Endothelial cell of umbilical vein (primary cell): ENCODE measurements around the gene AFF4. TPM values are rescaled to one million over a fixed set of nuclear protein-coding genes. Genes with fewer than 3 reads are reported as not detected.
A peak's percentile ranks its signal among the peaks of the same experiment; 100 is the strongest.

Source experiments
- BruUV-seq: library from RNA; stranded (reverse); fragments of 400-500 nt; replicated peaks from 2 replicates; lab custom pipeline; 2021; lab: Mats Ljungman, UMichigan
- CTCF ChIA-PET: fragments of 300-600, 350-600 bp; sonication (Branson Sonifier 250); formaldehyde crosslinking; loops from one replicate; lab custom pipeline; 2021; ENCODE audit warnings: antibody characterized with exemption, inconsistent platforms; lab: Charles Lee
- POLR2A ChIA-PET: fragments of 300-600, 350-600 bp; sonication (Branson Sonifier 250); formaldehyde crosslinking; loops from one replicate; lab custom pipeline; 2021; ENCODE audit warnings: antibody characterized with exemption, inconsistent platforms; lab: Charles Lee
- DNase-seq: peaks from one replicate; pipeline ENCODE4 v3.0.0-alpha.2; 2011; ENCODE audit warnings: low read depth, low spot score
- FAIRE-seq: peaks from 2 replicates; lab custom pipeline; 2011; peaks lifted over from hg19 to GRCh38; lab: Jason Lieb, UNC
- H2AFZ ChIP-seq: 2 replicates; pipeline ENCODE4 v1.6.0; 2012; ENCODE audit warnings: low read depth, low read length, control low read depth, inconsistent platforms
- H3K27ac ChIP-seq: 2 replicates; pipeline ENCODE4 v1.5.1; 2011; ENCODE audit warnings: low read depth, mild to moderate bottlenecking, control low read depth, low read length, moderate library complexity; ENCODE audit not compliant: insufficient read depth
- H3K27me3 ChIP-seq, 2 experiments: 2 replicates each; pipeline versions ENCODE4 v1.6.0 to v1.6.1; 2011; ENCODE audit warnings: low read length in 2 of 2, mixed read lengths in 1 of 2; ENCODE audit not compliant: control insufficient read depth in 2 of 2, insufficient read depth in 2 of 2
- H3K36me3 ChIP-seq, 2 experiments: 2 replicates in 1 of 2; 3 replicates in 1 of 2; pipeline ENCODE4 v1.5.1; 2011; ENCODE audit warnings: low read length in 2 of 2, mild to moderate bottlenecking in 1 of 2, moderate library complexity in 1 of 2; ENCODE audit not compliant: control insufficient read depth in 2 of 2, insufficient read depth in 2 of 2; ENCODE audit errors: extremely low read depth in 1 of 2
- H3K4me1 ChIP-seq: 3 replicates; pipeline ENCODE4 v1.5.1; 2011; ENCODE audit warnings: mild to moderate bottlenecking, low read length; ENCODE audit not compliant: control insufficient read depth, insufficient read depth; ENCODE audit errors: extremely low read depth
- H3K4me2 ChIP-seq: 2 replicates; pipeline ENCODE4 v1.6.1; 2011; ENCODE audit warnings: low read length, control low read depth, mixed read lengths; ENCODE audit not compliant: insufficient read depth
- H3K4me3 ChIP-seq, 3 experiments: fragments of 200-600 bp in 1 of 3; sonication (generic), shearing (Covaris generic) in 1 of 3; replicated peaks in 1 of 3; 2 replicates each; pipeline ENCODE4 v1.5.1; 2011 to 2016; ENCODE audit warnings: control low read depth in 3 of 3, low read length in 3 of 3, mild to moderate bottlenecking in 2 of 3, inconsistent platforms in 1 of 3, low read depth in 1 of 3, moderate library complexity in 1 of 3; ENCODE audit not compliant: insufficient read depth in 1 of 3
- H3K79me2 ChIP-seq: 2 replicates; pipeline ENCODE4 v1.6.0; 2012; ENCODE audit warnings: low read length, inconsistent platforms; ENCODE audit not compliant: control insufficient read depth, insufficient read depth
- H3K9ac ChIP-seq: replicated peaks from 2 replicates; pipeline ENCODE3; 2011; ENCODE audit warnings: low read length, control low read depth; ENCODE audit not compliant: insufficient read depth; ENCODE audit errors: extremely low read depth
- H3K9me1 ChIP-seq: replicated peaks from 3 replicates; pipeline ENCODE4 v1.6.0; 2011; ENCODE audit warnings: mild to moderate bottlenecking, low read length; ENCODE audit not compliant: control insufficient read depth, insufficient read depth; ENCODE audit errors: extremely low read depth
- H3K9me3 ChIP-seq: replicated peaks from 2 replicates; pipeline ENCODE4 v1.5.1; 2012; ENCODE audit warnings: low read length, inconsistent platforms; ENCODE audit not compliant: control insufficient read depth, insufficient read depth
- H4K20me1 ChIP-seq: replicated peaks from 2 replicates; pipeline ENCODE3; 2011; ENCODE audit warnings: mild to moderate bottlenecking, low read length; ENCODE audit not compliant: control insufficient read depth, insufficient read depth; ENCODE audit errors: extremely low read depth
- CTCF ChIP-seq, 2 donors: IDR thresholded peaks; 1 replicate in 1 of 2; 2 replicates in 1 of 2; pipeline ENCODE4 v1.5.1; 2011; ENCODE audit warnings: low read length in 2 of 2, mild to moderate bottlenecking in 2 of 2, moderate library complexity in 2 of 2, control low read depth in 1 of 2, inconsistent platforms in 1 of 2, low read depth in 1 of 2; ENCODE audit not compliant: insufficient read depth in 1 of 2; ENCODE audit errors: extremely low read depth in 1 of 2
- EZH2 ChIP-seq: IDR thresholded peaks from 2 replicates; pipeline ENCODE4 v1.6.1; 2012; ENCODE audit warnings: borderline replicate concordance, low read depth, mild to moderate bottlenecking, moderate library complexity, low read length, inconsistent platforms; ENCODE audit not compliant: severe bottlenecking
- FOS ChIP-seq: IDR thresholded peaks from 2 replicates; pipeline ENCODE4 v1.6.1; 2011; ENCODE audit warnings: mild to moderate bottlenecking, low read length, moderate library complexity, borderline replicate concordance; ENCODE audit not compliant: insufficient read depth
- GATA2 ChIP-seq: IDR thresholded peaks from 2 replicates; pipeline ENCODE4 v1.7.0; 2011; ENCODE audit warnings: low read depth, mild to moderate bottlenecking, moderate library complexity, mixed read lengths, low read length; ENCODE audit not compliant: insufficient read length, insufficient read depth
- JUN ChIP-seq: IDR thresholded peaks from 2 replicates; pipeline ENCODE4 v1.6.1; 2011; ENCODE audit warnings: borderline replicate concordance, low read depth; ENCODE audit not compliant: insufficient read length, insufficient read depth
- MAX ChIP-seq: IDR thresholded peaks from 2 replicates; pipeline ENCODE4 v1.6.1; 2011; ENCODE audit not compliant: insufficient read depth, insufficient read length
- MYC ChIP-seq: IDR thresholded peaks from one replicate; pipeline ENCODE4 v1.6.1; 2011; ENCODE audit warnings: mild to moderate bottlenecking, low read depth, low read length
- POLR2A ChIP-seq: IDR thresholded peaks from 2 replicates; pipeline ENCODE4 v1.6.1; 2012; ENCODE audit warnings: low read depth, mild to moderate bottlenecking, control low read depth, low read length
- POLR2AphosphoS5 ChIP-seq: IDR thresholded peaks from 2 replicates; pipeline ENCODE4 v1.6.1; 2012; ENCODE audit warnings: low read depth, mild to moderate bottlenecking, control low read depth, low read length, moderate library complexity; ENCODE audit not compliant: insufficient read depth
- dilution Hi-C: fragments of 300-500 bp; cut with MboI; formaldehyde crosslinking; loops from one replicate; pipeline ENCODE4 v1.15.0; 2019; ENCODE audit warnings: low sequenced_read_pairs; ENCODE audit not compliant: extremely low pct_ligation_motif_present
- intact Hi-C: fragments of 100-400 bp; cut with micrococcal nuclease; formaldehyde crosslinking; loops from one replicate; pipeline ENCODE4 v1.10.0; 2022
- polyA plus RNA-seq, 4 experiments: library from polyadenylated mRNA; depleted of rRNA in 3 of 4; stranded (reverse) in 3 of 4; unstranded in 1 of 4; fragments of >200 nt; gene quantifications; 2 replicates each; pipeline versions ENCODE4 v1.2.1 to v1.2.3, GENCODE V29; 2011 to 2012; ENCODE audit warnings: missing spikeins in 1 of 4
- total RNA-seq: library from RNA; stranded (reverse); gene quantifications from 2 replicates; pipeline ENCODE4 v1.2.3, GENCODE V29; 2021

AFF4 gene
- total and polyA plus RNA-seq, 2 donors (not counting 3 experiments of a cell fraction or from before 2014, with no cell fraction given), result 27.0 to 88.3 TPM

GRCh38 chr5:132840313-132840712, 123.1 kb downstream of the AFF4 start:
- H3K27ac ChIP-seq, result peak overlapping the region; percentile 76
- no peaks in the 10 kb centered on the region for H3K9me1 ChIP-seq
- H3K4me3 ChIP-seq, result no peak overlapping the region
- dilution Hi-C loops (no loop called here), intact Hi-C loops (loop anchor here (1.0 kb wide), 1 partner anchor 26 kb away; the partner anchor contains the start of genes GDF9 and UQCRQ)
- H3K9ac ChIP-seq, result peak overlapping the region; percentile 35
- DNase-seq (no peak), FAIRE-seq (peak; percentile 93)
- no peaks in the 10 kb centered on the region for H3K79me2 ChIP-seq
- H3K4me1 ChIP-seq, result peaks cover 22% of the 10 kb centered on the region
- CTCF ChIA-PET, result interaction anchor here (1.0 to 2.2 kb wide), 7 partner anchors 9 to 26 kb away, joined by 3 to 10 read pairs (median 4); partner anchors contain the start of genes GDF9, SHROOM1 and UQCRQ
- POLR2A ChIA-PET, result no interaction called here
- no peaks in the 10 kb centered on the region for H3K27me3 ChIP-seq
- TF ChIP-seq MYC (no peak), POLR2AphosphoS5 (no peak), POLR2A (no peak), JUN (no peak), CTCF (IDR thresholded peaks at IDR 0.05; ENCODE audit: extremely low read depth in 1 of 2, insufficient read depth in 1 of 2, low read depth in 1 of 2, low read length in 2 of 2) (no peak), FOS (no peak), MAX (no peak), EZH2 (no peak), GATA2 (no peak)
- H3K36me3 ChIP-seq, result no peaks in the 10 kb centered on the region
- H3K4me2 ChIP-seq, result peak overlapping the region; percentile 59
- H3K9me3 ChIP-seq, result no peaks in the 10 kb centered on the region
- H2AFZ ChIP-seq, result peak overlapping the region; percentile 90
- no TSS peak for BruUV-seq
- H4K20me1 ChIP-seq, result no peaks in the 10 kb centered on the region
